Effector CD8-positive, alpha-beta T cell (primary cell): ENCODE data around the gene ENTHD1.
"Not testable (repeated sequence)": the region's sequence is repeated elsewhere in the genome, so short reads cannot be mapped to it uniquely, and the experiment has no call there.

ENCODE experiments used
- DNase-seq: peaks from one replicate; lab custom pipeline; 2025; lab: John Stamatoyannopoulos, UW

Gene ENTHD1

GRCh38 chr22:39925273-39925672, 31.7 kb upstream of the ENTHD1 start:
- no peak for DNase-seq

- no peak for DNase-seq
Observed at GRCh38 chr22:39924286-39924685, 30.7 kb upstream of the ENTHD1 start.

GRCh38 chr22:39923696-39924095, 30.1 kb upstream of the ENTHD1 start:
- no peak for DNase-seq

- no peak for DNase-seq
Observed at GRCh38 chr22:39920134-39920743, 26.7 kb upstream of the ENTHD1 start.

- DNase-seq: no peak
Observed at GRCh38 chr22:39917776-39918495, 24.4 kb upstream of the ENTHD1 start.

- DNase-seq: no peak
Observed at GRCh38 chr22:39917197-39917643, 23.7 kb upstream of the ENTHD1 start.

GRCh38 chr22:39916496-39916895, 22.9 kb upstream of the ENTHD1 start:
- no peak for DNase-seq

- no peak for DNase-seq
Observed at GRCh38 chr22:39915295-39915726, 21.8 kb upstream of the ENTHD1 start.

- no peak for DNase-seq
Observed at GRCh38 chr22:39914584-39914983, 21.0 kb upstream of the ENTHD1 start.

- DNase-seq: no peak
Observed at GRCh38 chr22:39913886-39914285, 20.3 kb upstream of the ENTHD1 start.

- no peak for DNase-seq
Observed at GRCh38 chr22:39913321-39913720, 19.8 kb upstream of the ENTHD1 start.

GRCh38 chr22:39910876-39911613, 17.5 kb upstream of the ENTHD1 start:
- DNase-seq: no peak

- DNase-seq: no peak
Observed at GRCh38 chr22:39908737-39909136, 15.2 kb upstream of the ENTHD1 start.

- DNase-seq: no peak
Observed at GRCh38 chr22:39908136-39908535, 14.6 kb upstream of the ENTHD1 start.

- no peak for DNase-seq
Observed at GRCh38 chr22:39907605-39908097, 14.1 kb upstream of the ENTHD1 start.

GRCh38 chr22:39907047-39907446, 13.5 kb upstream of the ENTHD1 start:
- no peak for DNase-seq

- DNase-seq: no peak
Observed at GRCh38 chr22:39906207-39906606, 12.6 kb upstream of the ENTHD1 start.

GRCh38 chr22:39905687-39906086, 12.1 kb upstream of the ENTHD1 start:
- no peak for DNase-seq

- DNase-seq: no peak
Observed at GRCh38 chr22:39904862-39905261, 11.3 kb upstream of the ENTHD1 start.

GRCh38 chr22:39904024-39904423, 10.5 kb upstream of the ENTHD1 start:
- DNase-seq: not testable (repeated sequence)

GRCh38 chr22:39901565-39902146, 8.1 kb upstream of the ENTHD1 start:
- DNase-seq: no peak
